C4-2B (cell line): ENCODE data around the gene MRTFB.
A peak's percentile ranks its signal among the peaks of the same experiment; 100 is the strongest.

ENCODE experiments used
- H3K27ac ChIP-seq: fragments of 450-650 bp; 2 replicates; pipeline ENCODE4 v1.5.1; 2017
- CTCF ChIP-seq: fragments of 450-650 bp; conservative IDR thresholded peaks from 2 replicates; pipeline ENCODE4 v1.5.1; 2017; ENCODE audit warnings: mild to moderate bottlenecking
- ZFX ChIP-seq: fragments of 450-650 bp; IDR thresholded peaks from 2 replicates; pipeline ENCODE4 v1.6.1; 2017

Gene MRTFB

GRCh38 chr16:14300705-14301168, 229.6 kb downstream of the MRTFB start:
- H3K27ac ChIP-seq = peak overlapping the region; percentile 98
- no peak for TF ChIP-seq ZFX
- peak; percentile 87 for TF ChIP-seq CTCF

- H3K27ac ChIP-seq = peak overlapping the region; percentile 98
- TF ChIP-seq ZFX (no peak), CTCF (peak; percentile 46)
Observed at GRCh38 chr16:14301169-14302030, 230.3 kb downstream of the MRTFB start.

- peak overlapping the region; percentile 98 for H3K27ac ChIP-seq
- TF ChIP-seq ZFX = no peak
- no peak for TF ChIP-seq CTCF
Observed at GRCh38 chr16:14302031-14302398, 230.9 kb downstream of the MRTFB start.

- peak overlapping the region; percentile 98 for H3K27ac ChIP-seq
Observed at GRCh38 chr16:14302399-14303181, 231.5 kb downstream of the MRTFB start.

GRCh38 chr16:14303182-14303618, 232.1 kb downstream of the MRTFB start:
- TF ChIP-seq CTCF (no peak), ZFX (no peak)
- H3K27ac ChIP-seq = peak overlapping the region; percentile 98

More at GRCh38 chr16:14302399-14303181, 231.5 kb downstream of the MRTFB start:
- TF ChIP-seq CTCF (no peak), ZFX (peak; percentile 16; the same call in 1 of the 2 replicates)

- TF ChIP-seq ZFX (no peak), CTCF (no peak)
- peak overlapping the region; percentile 98 for H3K27ac ChIP-seq
Observed at GRCh38 chr16:14303639-14304394, 232.7 kb downstream of the MRTFB start.
